Measurements from ENCODE around the gene CCPG1. TPM values are rescaled to one million over a fixed set of nuclear protein-coding genes. Genes with fewer than 3 reads are reported as not detected.

CCPG1 gene
- total RNA-seq, 1 donor from 2014 or later, result 31.5 TPM

- Mint-ChIP-seq H3K27me3 (ENCODE audit: unreplicated experiment) (peaks cover 2% of the 10 kb centered on the region), H3K4me1 (ENCODE audit: unreplicated experiment) (no peaks in the 10 kb centered on the region), H3K27ac (ENCODE audit: unreplicated experiment) (no peak overlapping the region), H3K4me3 (ENCODE audit: unreplicated experiment) (no peak overlapping the region), H3K36me3 (ENCODE audit: low read depth, unreplicated experiment) (no peaks in the 10 kb centered on the region), H3K9me3 (ENCODE audit: unreplicated experiment) (no peaks in the 10 kb centered on the region)
- DNase-seq (ENCODE audit: low spot score), result no peak
- no peak for TF ChIP-seq CTCF (IDR thresholded peaks at IDR 0.05; ENCODE audit: unreplicated experiment)
Observed at GRCh38 chr15:55353025-55353424, 55.1 kb downstream of the CCPG1 start.

GRCh38 chr15:55349282-55349681 is 58.9 kb downstream of the CCPG1 start:
- Mint-ChIP-seq H3K4me3 (ENCODE audit: unreplicated experiment) (no peak overlapping the region), H3K36me3 (ENCODE audit: low read depth, unreplicated experiment) (peaks cover 4% of the 10 kb centered on the region), H3K9me3 (ENCODE audit: unreplicated experiment) (no peaks in the 10 kb centered on the region), H3K27me3 (ENCODE audit: unreplicated experiment) (no peaks in the 10 kb centered on the region), H3K4me1 (ENCODE audit: unreplicated experiment) (peaks cover under 1% of the 10 kb centered on the region), H3K27ac (ENCODE audit: unreplicated experiment) (no peak overlapping the region)
- DNase-seq (ENCODE audit: low spot score), result no peak
- no peak for TF ChIP-seq CTCF (IDR thresholded peaks at IDR 0.05; ENCODE audit: unreplicated experiment)

- Mint-ChIP-seq H3K27ac (ENCODE audit: unreplicated experiment) (no peak overlapping the region), H3K9me3 (ENCODE audit: unreplicated experiment) (no peaks in the 10 kb centered on the region), H3K36me3 (ENCODE audit: low read depth, unreplicated experiment) (peaks cover 4% of the 10 kb centered on the region), H3K27me3 (ENCODE audit: unreplicated experiment) (no peaks in the 10 kb centered on the region), H3K4me3 (ENCODE audit: unreplicated experiment) (no peak overlapping the region), H3K4me1 (ENCODE audit: unreplicated experiment) (peaks cover 3% of the 10 kb centered on the region)
- DNase-seq (ENCODE audit: low spot score), result no peak
- no peak for TF ChIP-seq CTCF (IDR thresholded peaks at IDR 0.05; ENCODE audit: unreplicated experiment)
Observed at GRCh38 chr15:55348281-55348778, 59.8 kb downstream of the CCPG1 start.

- Mint-ChIP-seq H3K27me3 (ENCODE audit: unreplicated experiment) (no peaks in the 10 kb centered on the region), H3K27ac (ENCODE audit: unreplicated experiment) (peak overlapping the region; percentile 48)
- TF ChIP-seq CTCF (IDR thresholded peaks at IDR 0.05; ENCODE audit: unreplicated experiment), result no peak
Observed at GRCh38 chr15:55344206-55344605, 64.0 kb downstream of the CCPG1 start.

GRCh38 chr15:55343168-55343567 is 65.0 kb downstream of the CCPG1 start:
- no peak for DNase-seq (ENCODE audit: low spot score)
- TF ChIP-seq CTCF (IDR thresholded peaks at IDR 0.05; ENCODE audit: unreplicated experiment), result no peak
- Mint-ChIP-seq H3K27ac (ENCODE audit: unreplicated experiment) (no peak overlapping the region), H3K4me1 (ENCODE audit: unreplicated experiment) (peaks cover 3% of the 10 kb centered on the region), H3K4me3 (ENCODE audit: unreplicated experiment) (no peak overlapping the region), H3K27me3 (ENCODE audit: unreplicated experiment) (no peaks in the 10 kb centered on the region), H3K36me3 (ENCODE audit: low read depth, unreplicated experiment) (peaks cover 5% of the 10 kb centered on the region), H3K9me3 (ENCODE audit: unreplicated experiment) (no peaks in the 10 kb centered on the region)

More at GRCh38 chr15:55344206-55344605, 64.0 kb downstream of the CCPG1 start:
- DNase-seq (ENCODE audit: low spot score), result no peak
- Mint-ChIP-seq H3K9me3 (ENCODE audit: unreplicated experiment) (no peaks in the 10 kb centered on the region), H3K4me1 (ENCODE audit: unreplicated experiment) (peaks cover 3% of the 10 kb centered on the region), H3K4me3 (ENCODE audit: unreplicated experiment) (no peak overlapping the region), H3K36me3 (ENCODE audit: low read depth, unreplicated experiment) (peaks cover 4% of the 10 kb centered on the region)
